ENCODE results near the gene NFASC.

Gene NFASC

DNA sequence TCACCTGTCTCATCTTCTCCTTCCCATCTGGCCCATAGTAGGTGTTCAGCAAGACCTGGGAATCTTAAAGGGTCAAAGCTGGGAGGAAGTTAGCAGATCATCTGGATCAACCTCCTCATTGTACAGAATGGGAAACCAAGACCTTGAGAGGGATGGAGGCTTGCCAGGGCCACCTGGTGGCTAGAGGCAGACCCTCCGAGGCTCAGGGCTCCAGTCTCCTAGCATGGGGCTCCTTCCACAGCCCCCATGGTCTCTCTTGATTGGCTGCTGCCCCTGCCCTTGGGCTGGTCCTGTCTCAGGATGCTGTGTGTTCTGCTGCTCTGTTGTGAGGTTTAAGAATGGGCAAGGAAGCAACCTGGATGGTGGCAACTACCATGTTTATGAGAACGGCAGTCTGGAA, 103.7 kb downstream of the NFASC start:
- TF ChIP-seq CREB1 (IDR thresholded peaks at IDR 0.05; ENCODE audit: low read depth) (no peak), EGR1 (IDR thresholded peaks at IDR 0.05) (no peak), TCF12 (IDR thresholded peaks at IDR 0.05; ENCODE audit: low read depth) (no peak), CEBPB (IDR thresholded peaks at IDR 0.05) (no peak), YY1 (IDR thresholded peaks at IDR 0.05; ENCODE audit: low read depth) (no peak), TAF1 (IDR thresholded peaks at IDR 0.05; ENCODE audit: low read depth) (no peak), USF1 (IDR thresholded peaks at IDR 0.05) (no peak), NFIC (IDR thresholded peaks at IDR 0.05) (no peak), ZBTB7A (IDR thresholded peaks at IDR 0.05; ENCODE audit: low read depth) (no peak), FOXM1 (IDR thresholded peaks at IDR 0.05; ENCODE audit: borderline replicate concordance, low read depth) (no peak), RAD21 (IDR thresholded peaks at IDR 0.05; ENCODE audit: low read depth) (no peak), TEAD4 (IDR thresholded peaks at IDR 0.05) (no peak), EP300 (IDR thresholded peaks at IDR 0.05; ENCODE audit: borderline replicate concordance) (no peak)
- TF ChIP-seq, protein P1, sequence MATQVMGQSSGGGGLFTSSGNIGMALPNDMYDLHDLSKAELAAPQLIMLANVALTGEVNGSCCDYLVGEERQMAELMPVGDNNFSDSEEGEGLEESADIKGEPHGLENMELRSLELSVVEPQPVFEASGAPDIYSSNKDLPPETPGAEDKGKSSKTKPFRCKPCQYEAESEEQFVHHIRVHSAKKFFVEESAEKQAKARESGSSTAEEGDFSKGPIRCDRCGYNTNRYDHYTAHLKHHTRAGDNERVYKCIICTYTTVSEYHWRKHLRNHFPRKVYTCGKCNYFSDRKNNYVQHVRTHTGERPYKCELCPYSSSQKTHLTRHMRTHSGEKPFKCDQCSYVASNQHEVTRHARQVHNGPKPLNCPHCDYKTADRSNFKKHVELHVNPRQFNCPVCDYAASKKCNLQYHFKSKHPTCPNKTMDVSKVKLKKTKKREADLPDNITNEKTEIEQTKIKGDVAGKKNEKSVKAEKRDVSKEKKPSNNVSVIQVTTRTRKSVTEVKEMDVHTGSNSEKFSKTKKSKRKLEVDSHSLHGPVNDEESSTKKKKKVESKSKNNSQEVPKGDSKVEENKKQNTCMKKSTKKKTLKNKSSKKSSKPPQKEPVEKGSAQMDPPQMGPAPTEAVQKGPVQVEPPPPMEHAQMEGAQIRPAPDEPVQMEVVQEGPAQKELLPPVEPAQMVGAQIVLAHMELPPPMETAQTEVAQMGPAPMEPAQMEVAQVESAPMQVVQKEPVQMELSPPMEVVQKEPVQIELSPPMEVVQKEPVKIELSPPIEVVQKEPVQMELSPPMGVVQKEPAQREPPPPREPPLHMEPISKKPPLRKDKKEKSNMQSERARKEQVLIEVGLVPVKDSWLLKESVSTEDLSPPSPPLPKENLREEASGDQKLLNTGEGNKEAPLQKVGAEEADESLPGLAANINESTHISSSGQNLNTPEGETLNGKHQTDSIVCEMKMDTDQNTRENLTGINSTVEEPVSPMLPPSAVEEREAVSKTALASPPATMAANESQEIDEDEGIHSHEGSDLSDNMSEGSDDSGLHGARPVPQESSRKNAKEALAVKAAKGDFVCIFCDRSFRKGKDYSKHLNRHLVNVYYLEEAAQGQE (IDR thresholded peaks at IDR 0.05; ENCODE audit: low read depth), result no peak
- TF ChIP-seq, protein P2, sequence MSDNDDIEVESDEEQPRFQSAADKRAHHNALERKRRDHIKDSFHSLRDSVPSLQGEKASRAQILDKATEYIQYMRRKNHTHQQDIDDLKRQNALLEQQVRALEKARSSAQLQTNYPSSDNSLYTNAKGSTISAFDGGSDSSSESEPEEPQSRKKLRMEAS (IDR thresholded peaks at IDR 0.05), result no peak

GRCh38 chr1:204975021-204975420, 104.4 kb downstream of the NFASC start:
- TF ChIP-seq, protein P2 (IDR thresholded peaks at IDR 0.05), result no peak
- no peak for TF ChIP-seq EGR1 (IDR thresholded peaks at IDR 0.05)
- no peak for TF ChIP-seq NFIC (IDR thresholded peaks at IDR 0.05)
- no peak for TF ChIP-seq EP300 (IDR thresholded peaks at IDR 0.05; ENCODE audit: borderline replicate concordance)

DNA sequence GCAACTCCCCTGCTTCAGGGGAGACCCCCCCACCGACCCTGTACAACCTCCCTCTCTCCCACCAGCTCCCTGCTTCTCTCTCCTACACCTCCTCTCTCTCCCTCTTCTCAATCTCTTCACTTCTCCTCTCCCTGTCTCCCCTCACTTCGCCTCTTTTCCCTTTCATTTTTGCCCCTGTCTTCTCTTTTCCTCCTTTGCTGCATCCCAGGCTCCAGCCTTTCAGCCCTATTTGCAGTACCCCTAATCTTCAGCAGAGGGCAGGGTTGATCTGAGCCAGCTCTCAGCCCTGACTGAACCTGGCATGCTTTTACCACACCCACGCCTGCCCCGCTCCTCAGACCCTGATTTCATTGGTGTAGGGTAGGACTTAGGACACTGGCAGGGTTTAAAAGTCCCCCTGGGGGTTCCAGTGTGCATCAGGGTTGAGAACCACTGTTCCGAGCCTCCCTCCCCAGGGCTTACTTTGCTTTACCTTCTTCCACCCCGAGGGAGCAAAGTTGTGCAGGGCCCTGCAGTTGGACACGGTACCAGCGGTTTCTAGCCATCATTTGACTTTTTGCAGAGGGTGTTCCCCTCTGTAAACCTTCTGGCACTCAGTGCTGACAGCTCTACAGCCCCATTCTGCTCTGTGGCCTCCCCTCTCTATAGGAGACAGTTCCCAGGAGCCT, 105.0 kb downstream of the NFASC start:
- TF ChIP-seq TEAD4 (IDR thresholded peaks at IDR 0.05), result no peak
- no peak for TF ChIP-seq NFIC (IDR thresholded peaks at IDR 0.05)
- TF ChIP-seq, protein P1 (IDR thresholded peaks at IDR 0.05; ENCODE audit: low read depth), result no peak
- TF ChIP-seq, protein P2 (IDR thresholded peaks at IDR 0.05), result no peak
- TF ChIP-seq EP300 (IDR thresholded peaks at IDR 0.05; ENCODE audit: borderline replicate concordance), result no peak
- peak; percentile 51; the same call in 1 of the 2 replicates for TF ChIP-seq EGR1 (IDR thresholded peaks at IDR 0.05)
- no peak for TF ChIP-seq YY1 (IDR thresholded peaks at IDR 0.05; ENCODE audit: low read depth)
- no peak for TF ChIP-seq FOXM1 (IDR thresholded peaks at IDR 0.05; ENCODE audit: borderline replicate concordance, low read depth)
- TF ChIP-seq CREB1 (IDR thresholded peaks at IDR 0.05; ENCODE audit: low read depth), result no peak
- TF ChIP-seq USF1 (IDR thresholded peaks at IDR 0.05), result no peak
- TF ChIP-seq TCF12 (IDR thresholded peaks at IDR 0.05; ENCODE audit: low read depth), result no peak
- TF ChIP-seq CEBPB (IDR thresholded peaks at IDR 0.05), result no peak
- no peak for TF ChIP-seq TAF1 (IDR thresholded peaks at IDR 0.05; ENCODE audit: low read depth)
- TF ChIP-seq RAD21 (IDR thresholded peaks at IDR 0.05; ENCODE audit: low read depth), result peak; percentile 82
- no peak for TF ChIP-seq ZBTB7A (IDR thresholded peaks at IDR 0.05; ENCODE audit: low read depth)

DNA sequence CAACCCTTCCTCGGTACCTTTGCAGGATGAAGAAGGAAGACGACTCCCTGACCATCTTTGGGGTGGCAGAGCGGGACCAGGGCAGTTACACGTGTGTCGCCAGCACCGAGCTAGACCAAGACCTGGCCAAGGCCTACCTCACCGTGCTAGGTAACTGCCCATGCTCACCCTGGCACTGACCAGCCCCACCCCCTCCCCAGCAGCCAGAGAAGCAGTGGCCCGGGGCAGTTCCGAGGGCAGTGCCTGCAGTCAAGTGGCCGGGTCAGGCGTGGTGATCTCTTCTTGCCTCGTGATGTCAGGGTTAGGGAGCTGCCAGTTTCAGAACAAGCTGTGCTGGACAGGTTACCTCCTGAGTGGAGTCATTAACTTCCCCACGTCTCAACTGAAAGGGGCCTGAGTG, 106.0 kb downstream of the NFASC start:
- TF ChIP-seq CREB1 (IDR thresholded peaks at IDR 0.05; ENCODE audit: low read depth) (no peak), TAF1 (IDR thresholded peaks at IDR 0.05; ENCODE audit: low read depth) (no peak), USF1 (IDR thresholded peaks at IDR 0.05) (no peak), TCF12 (IDR thresholded peaks at IDR 0.05; ENCODE audit: low read depth) (no peak), CEBPB (IDR thresholded peaks at IDR 0.05) (no peak), EP300 (IDR thresholded peaks at IDR 0.05; ENCODE audit: borderline replicate concordance) (no peak), YY1 (IDR thresholded peaks at IDR 0.05; ENCODE audit: low read depth) (no peak), EGR1 (IDR thresholded peaks at IDR 0.05) (no peak), FOXM1 (IDR thresholded peaks at IDR 0.05; ENCODE audit: borderline replicate concordance, low read depth) (no peak), NFIC (IDR thresholded peaks at IDR 0.05) (no peak), TEAD4 (IDR thresholded peaks at IDR 0.05) (no peak), RAD21 (IDR thresholded peaks at IDR 0.05; ENCODE audit: low read depth) (no peak), ZBTB7A (IDR thresholded peaks at IDR 0.05; ENCODE audit: low read depth) (no peak)
- TF ChIP-seq, protein P2 (IDR thresholded peaks at IDR 0.05), result no peak
- TF ChIP-seq, protein P1 (IDR thresholded peaks at IDR 0.05; ENCODE audit: low read depth), result no peak

Measured in Ishikawa (cell line).